Peyer's patch (tissue), 4 donors: ENCODE data around the gene FASTKD3. TPM values are rescaled to one million over a fixed set of nuclear protein-coding genes. Genes with fewer than 3 reads are reported as not detected.

ENCODE experiments used
- DNase-seq, 3 donors: peaks; one replicate each; pipeline ENCODE4 v3.0.0-alpha.2; 2017 to 2019
- H3K27ac ChIP-seq, 4 donors: fragments of 200-600 bp; sonication (generic); one replicate each; pipeline ENCODE4 v1.5.1; 2016 to 2019
- H3K27me3 ChIP-seq, 2 donors: fragments of 200-600 bp; sonication (generic); one replicate each; pipeline ENCODE4 v1.5.1; 2019
- H3K36me3 ChIP-seq, 3 donors: fragments of 200-600 bp; sonication (generic); one replicate each; pipeline ENCODE4 v1.5.1; 2016 to 2019
- H3K4me1 ChIP-seq, 4 donors: fragments of 200-600 bp; sonication (generic); one replicate each; pipeline ENCODE4 v1.5.1; 2016 to 2019
- H3K4me3 ChIP-seq, 4 donors: fragments of 200-600 bp; sonication (generic); 1 replicate in 3 of 4; 2 replicates in 1 of 4; pipeline ENCODE4 v1.5.1; 2016 to 2019; ENCODE audit warnings: mild to moderate bottlenecking in 1 of 4
- H3K9me3 ChIP-seq, 4 donors: fragments of 200-600 bp; sonication (generic); one replicate each; pipeline ENCODE4 v1.5.1; 2016 to 2019; ENCODE audit warnings: mild to moderate bottlenecking in 1 of 4
- POLR2A ChIP-seq, 2 donors: fragments of 450-650 bp; IDR thresholded peaks; one replicate each; pipeline ENCODE4 v1.5.1; 2017; ENCODE audit warnings: antibody characterized with exemption in 2 of 2, mild to moderate bottlenecking in 2 of 2, moderate library complexity in 2 of 2
- total RNA-seq, 4 donors: library from RNA; depleted of rRNA; stranded (reverse); fragments of >200 nt; gene quantifications; one replicate each; pipeline ENCODE4 v1.1.0, GENCODE V29; 2016
- TF ChIP-seq, protein P1 (sequence below), 6 experiments: fragments of 450-650 bp in 4 of 6; fragments of 200-600 bp in 2 of 6; sonication (generic) in 1 of 6; IDR thresholded peaks; one replicate each; pipeline ENCODE4 v1.5.1; 2017 to 2019; ENCODE audit warnings: antibody characterized with exemption in 6 of 6, mild to moderate bottlenecking in 3 of 6, moderate library complexity in 1 of 6

Gene FASTKD3
- total RNA-seq, 4 donors from 2014 or later, result 10.0 to 17.0 (median 14.1) TPM

DNA sequence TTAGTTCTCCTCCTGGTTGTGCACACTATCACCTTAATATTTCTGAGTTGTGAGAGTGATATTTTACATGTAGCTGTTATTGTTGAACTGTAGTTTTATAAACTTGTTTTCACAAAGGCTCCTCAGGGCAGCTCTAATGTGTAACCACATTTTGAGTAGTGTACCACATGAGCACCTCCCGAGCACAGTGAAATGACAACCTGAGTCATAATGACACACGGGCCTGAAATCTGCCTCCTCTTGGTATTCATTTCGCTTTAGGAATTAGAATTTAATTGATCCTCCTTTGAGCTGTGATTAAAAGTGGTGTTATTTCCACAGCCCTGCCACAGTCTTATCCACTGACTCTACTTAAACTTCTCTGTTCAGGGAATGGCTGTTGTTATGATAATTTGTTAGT is 8.0 kb upstream of the FASTKD3 start:
- Histone ChIP-seq H3K36me3 (peaks cover 0 to 66% (median 0%) of the 10 kb centered on the region in 3 donors), H3K27ac (no peak overlapping the region), H3K9me3 (no peaks in the 10 kb centered on the region), H3K4me1 (peaks cover 0 to 20% (median 2%) of the 10 kb centered on the region in 4 donors), H3K27me3 (no peaks in the 10 kb centered on the region), H3K4me3 (no peak overlapping the region)
- no peak for DNase-seq
- TF ChIP-seq, protein P1, sequence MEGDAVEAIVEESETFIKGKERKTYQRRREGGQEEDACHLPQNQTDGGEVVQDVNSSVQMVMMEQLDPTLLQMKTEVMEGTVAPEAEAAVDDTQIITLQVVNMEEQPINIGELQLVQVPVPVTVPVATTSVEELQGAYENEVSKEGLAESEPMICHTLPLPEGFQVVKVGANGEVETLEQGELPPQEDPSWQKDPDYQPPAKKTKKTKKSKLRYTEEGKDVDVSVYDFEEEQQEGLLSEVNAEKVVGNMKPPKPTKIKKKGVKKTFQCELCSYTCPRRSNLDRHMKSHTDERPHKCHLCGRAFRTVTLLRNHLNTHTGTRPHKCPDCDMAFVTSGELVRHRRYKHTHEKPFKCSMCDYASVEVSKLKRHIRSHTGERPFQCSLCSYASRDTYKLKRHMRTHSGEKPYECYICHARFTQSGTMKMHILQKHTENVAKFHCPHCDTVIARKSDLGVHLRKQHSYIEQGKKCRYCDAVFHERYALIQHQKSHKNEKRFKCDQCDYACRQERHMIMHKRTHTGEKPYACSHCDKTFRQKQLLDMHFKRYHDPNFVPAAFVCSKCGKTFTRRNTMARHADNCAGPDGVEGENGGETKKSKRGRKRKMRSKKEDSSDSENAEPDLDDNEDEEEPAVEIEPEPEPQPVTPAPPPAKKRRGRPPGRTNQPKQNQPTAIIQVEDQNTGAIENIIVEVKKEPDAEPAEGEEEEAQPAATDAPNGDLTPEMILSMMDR (IDR thresholded peaks at IDR 0.05), result no peak
- no peak for TF ChIP-seq POLR2A (IDR thresholded peaks at IDR 0.05)

DNA sequence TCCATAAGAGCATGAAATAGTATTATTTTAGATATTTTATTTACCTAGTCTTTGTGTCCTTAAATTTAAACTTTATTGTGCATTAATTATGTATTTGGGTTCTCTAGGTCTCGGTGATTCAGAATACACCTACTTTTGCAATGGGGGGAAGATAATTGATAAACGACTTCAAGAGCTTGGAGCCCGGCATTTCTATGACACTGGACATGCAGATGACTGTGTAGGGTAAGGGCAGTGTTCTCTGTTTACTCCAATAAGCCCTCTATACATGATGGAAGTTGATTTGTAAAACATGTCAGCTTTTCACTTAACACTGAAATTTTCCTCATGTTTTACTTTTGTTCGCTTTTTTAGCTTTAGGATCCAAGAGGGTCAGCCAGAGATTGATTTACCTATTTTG is 6.3 kb upstream of the FASTKD3 start:
- Histone ChIP-seq H3K9me3 (no peaks in the 10 kb centered on the region), H3K4me3 (no peak overlapping the region), H3K27ac (no peak overlapping the region), H3K4me1 (peaks cover 0 to 34% (median 9%) of the 10 kb centered on the region in 4 donors), H3K36me3 (peaks cover 0 to 49% (median 0%) of the 10 kb centered on the region in 3 donors), H3K27me3 (no peaks in the 10 kb centered on the region)
- TF ChIP-seq, protein P1 (IDR thresholded peaks at IDR 0.05), result no peak
- no peak for TF ChIP-seq POLR2A (IDR thresholded peaks at IDR 0.05)
- no peak for DNase-seq

DNA sequence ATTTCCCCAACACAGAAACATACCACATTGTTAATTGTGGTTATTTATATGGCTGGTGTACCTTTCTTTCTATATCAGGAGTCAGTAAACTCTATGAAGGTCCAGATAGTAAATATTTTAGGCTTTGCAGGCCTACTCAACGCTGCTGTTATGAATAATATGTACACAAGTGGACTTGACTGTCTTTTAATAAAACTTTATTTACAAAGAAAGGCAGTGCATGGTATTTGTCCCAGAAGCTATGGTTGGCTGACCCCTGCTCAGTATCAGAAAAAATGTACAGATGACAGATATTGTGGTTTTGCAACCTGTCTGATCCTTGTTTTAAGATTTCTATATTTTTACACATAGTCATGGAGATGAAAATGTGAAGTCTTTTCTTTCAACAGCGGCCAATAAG is 5.8 kb upstream of the FASTKD3 start:
- Histone ChIP-seq H3K27ac (no peak overlapping the region), H3K4me3 (no peak overlapping the region), H3K4me1 (peaks cover 0 to 37% (median 9%) of the 10 kb centered on the region in 4 donors), H3K9me3 (no peaks in the 10 kb centered on the region), H3K27me3 (no peaks in the 10 kb centered on the region), H3K36me3 (peaks cover 0 to 44% (median 0%) of the 10 kb centered on the region in 3 donors)
- no peak for DNase-seq
- TF ChIP-seq POLR2A (IDR thresholded peaks at IDR 0.05), result no peak
- TF ChIP-seq, protein P1 (IDR thresholded peaks at IDR 0.05), result no peak

DNA sequence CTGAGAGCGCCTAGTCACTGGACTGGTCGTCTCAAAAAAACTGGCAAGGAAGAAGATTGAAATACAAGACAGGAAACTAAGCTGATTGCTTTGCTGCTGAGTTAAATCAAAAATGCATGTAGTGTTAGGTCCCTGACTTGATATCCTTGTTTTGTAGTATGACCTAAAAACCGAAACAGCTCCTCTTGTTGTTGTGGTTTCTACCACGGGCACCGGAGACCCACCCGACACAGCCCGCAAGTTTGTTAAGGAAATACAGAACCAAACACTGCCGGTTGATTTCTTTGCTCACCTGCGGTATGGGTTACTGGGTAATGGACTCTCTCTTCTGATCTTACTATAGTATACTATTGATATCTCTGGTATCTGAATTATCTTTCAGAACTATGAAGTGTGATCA is 4.4 kb upstream of the FASTKD3 start:
- H3K27me3 ChIP-seq, result no peaks in the 10 kb centered on the region
- H3K27ac ChIP-seq, result no peak overlapping the region
- DNase-seq, result no peak
- no peaks in the 10 kb centered on the region for H3K9me3 ChIP-seq
- H3K36me3 ChIP-seq, result peaks cover 0 to 35% (median 0%) of the 10 kb centered on the region in 3 donors
- no peak overlapping the region for H3K4me3 ChIP-seq
- TF ChIP-seq, protein P1 (IDR thresholded peaks at IDR 0.05), result no peak
- no peak for TF ChIP-seq POLR2A (IDR thresholded peaks at IDR 0.05)
- H3K4me1 ChIP-seq, result peaks cover 0 to 25% (median 9%) of the 10 kb centered on the region in 4 donors

DNA sequence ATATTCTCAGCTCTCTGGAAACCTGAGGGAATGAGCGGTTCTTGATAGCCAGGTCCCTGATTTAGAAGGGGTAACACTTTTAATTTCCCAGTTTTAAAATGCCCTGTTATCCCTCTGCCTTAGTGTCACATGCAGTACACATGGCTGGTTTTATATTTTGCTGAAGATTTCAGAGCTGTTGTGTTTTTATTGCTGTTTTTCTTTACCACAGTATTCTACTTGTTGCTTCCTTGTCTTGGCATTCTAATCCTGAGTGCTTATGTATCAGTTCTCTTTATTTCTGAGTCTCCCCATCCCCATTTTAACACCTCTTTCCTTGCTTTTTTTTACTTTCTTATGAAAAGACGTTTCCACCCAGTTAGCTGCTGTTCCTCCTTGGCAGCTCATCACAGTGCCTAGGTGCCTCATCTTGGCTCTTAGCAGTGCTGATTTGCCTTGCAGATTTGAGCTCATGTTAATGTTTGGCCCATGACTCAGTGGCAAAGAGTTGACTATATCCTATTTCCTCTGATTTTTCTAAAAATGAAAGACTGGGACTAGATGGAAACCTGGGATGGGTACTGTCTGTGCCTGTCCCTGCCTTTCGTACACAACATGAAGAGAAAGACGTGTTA is 3.8 kb upstream of the FASTKD3 start:
- H3K27ac ChIP-seq, result no peak overlapping the region
- TF ChIP-seq POLR2A (IDR thresholded peaks at IDR 0.05), result no peak
- TF ChIP-seq, protein P1 (IDR thresholded peaks at IDR 0.05), result no peak

More for the DNA sequence above, 3.8 kb upstream of the FASTKD3 start:
- Histone ChIP-seq H3K4me3 (no peak overlapping the region), H3K27me3 (no peaks in the 10 kb centered on the region), H3K4me1 (peaks cover 0 to 21% (median 9%) of the 10 kb centered on the region in 4 donors), H3K36me3 (peaks cover 0 to 29% (median 0%) of the 10 kb centered on the region in 3 donors), H3K9me3 (no peaks in the 10 kb centered on the region)
- DNase-seq, result no peak
